HG03064 (cell line): Measurements from ENCODE around the gene AFG1L.
"Not testable (repeated sequence)": the region's sequence is repeated elsewhere in the genome, so short reads cannot be mapped to it uniquely, and the experiment has no call there.

ENCODE experiments used
- ATAC-seq: cut with Tn5 transposase; IDR thresholded peaks from one replicate; pipeline ENCODE4 v1.9.1; 2021; ENCODE audit warnings: low read depth; ENCODE audit not compliant: unreplicated experiment

Gene AFG1L

GRCh38 chr6:108287373-108287772, 7.5 kb upstream of the AFG1L start:
- ATAC-seq: no peak

GRCh38 chr6:108288742-108289141, 6.1 kb upstream of the AFG1L start:
- ATAC-seq: no peak

- ATAC-seq: no peak
Measured at GRCh38 chr6:108291091-108291490, 3.8 kb upstream of the AFG1L start.

GRCh38 chr6:108292561-108292960, 2.3 kb upstream of the AFG1L start:
- not testable (repeated sequence) for ATAC-seq

- ATAC-seq: no peak
Measured at GRCh38 chr6:108293527-108294296, 1.1 kb upstream of the AFG1L start.

GRCh38 chr6:108294297-108294726, 542 bp upstream of the AFG1L start:
- peak; percentile 19 for ATAC-seq

- no peak for ATAC-seq
Measured at GRCh38 chr6:108295676-108296075, 822 bp downstream of the AFG1L start.

- no peak for ATAC-seq
Measured at GRCh38 chr6:108302386-108302785, 7.5 kb downstream of the AFG1L start.

GRCh38 chr6:108304646-108305045, 9.8 kb downstream of the AFG1L start:
- no peak for ATAC-seq

GRCh38 chr6:108308641-108309040, 13.8 kb downstream of the AFG1L start:
- not testable (repeated sequence) for ATAC-seq

- ATAC-seq: no peak
Measured at GRCh38 chr6:108309844-108310243, 15.0 kb downstream of the AFG1L start.

- ATAC-seq: no peak
Measured at GRCh38 chr6:108312605-108313004, 17.8 kb downstream of the AFG1L start.

- ATAC-seq: no peak
Measured at GRCh38 chr6:108321253-108321747, 26.4 kb downstream of the AFG1L start.

- no peak for ATAC-seq
Measured at GRCh38 chr6:108322728-108323127, 27.9 kb downstream of the AFG1L start.

GRCh38 chr6:108323710-108324466, 29.0 kb downstream of the AFG1L start:
- no peak for ATAC-seq

GRCh38 chr6:108330221-108330785, 35.4 kb downstream of the AFG1L start:
- not testable (repeated sequence) for ATAC-seq

- ATAC-seq: no peak
Measured at GRCh38 chr6:108330806-108331205, 36.0 kb downstream of the AFG1L start.

GRCh38 chr6:108331982-108332381, 37.1 kb downstream of the AFG1L start:
- no peak for ATAC-seq

- no peak for ATAC-seq
Measured at GRCh38 chr6:108336971-108337370, 42.1 kb downstream of the AFG1L start.

GRCh38 chr6:108337721-108338120, 42.9 kb downstream of the AFG1L start:
- ATAC-seq: no peak

GRCh38 chr6:108341372-108341771, 46.5 kb downstream of the AFG1L start:
- no peak for ATAC-seq
